Measurements from ENCODE around the gene CDK5RAP2.
"Not testable (repeated sequence)": the region's sequence is repeated elsewhere in the genome, so short reads cannot be mapped to it uniquely, and the experiment has no call there.

The CDK5RAP2 gene

GRCh38 chr9:120593250-120593954, 13.4 kb upstream of the CDK5RAP2 start:
- no peak for DNase-seq

GRCh38 chr9:120592210-120592609, 12.2 kb upstream of the CDK5RAP2 start:
- no peak for DNase-seq

DNA sequence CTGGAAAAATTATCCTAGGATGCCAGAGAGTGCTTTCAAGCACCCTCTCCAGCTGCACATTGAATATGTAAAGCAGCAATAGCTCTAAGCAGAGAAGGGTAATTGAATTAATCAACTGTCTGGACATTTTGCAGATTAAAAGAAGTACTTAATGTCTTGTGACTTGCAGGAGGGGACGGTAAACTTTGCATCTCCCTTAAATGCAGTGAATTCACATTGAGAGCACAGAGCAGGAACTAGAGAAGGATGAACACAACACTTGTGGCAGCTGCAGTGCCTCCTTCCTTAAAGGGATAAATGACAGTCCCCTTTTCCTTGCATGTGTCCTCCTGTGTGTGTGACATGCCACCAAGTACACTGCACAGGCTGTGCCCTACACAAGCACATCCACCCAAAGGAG, 7.4 kb upstream of the CDK5RAP2 start:
- DNase-seq, result no peak

- DNase-seq, result no peak
Measured at GRCh38 chr9:120583958-120584369, 4.0 kb upstream of the CDK5RAP2 start.

GRCh38 chr9:120579139-120580050, 572 bp downstream of the CDK5RAP2 start:
- DNase-seq, result peak; percentile 64

DNA sequence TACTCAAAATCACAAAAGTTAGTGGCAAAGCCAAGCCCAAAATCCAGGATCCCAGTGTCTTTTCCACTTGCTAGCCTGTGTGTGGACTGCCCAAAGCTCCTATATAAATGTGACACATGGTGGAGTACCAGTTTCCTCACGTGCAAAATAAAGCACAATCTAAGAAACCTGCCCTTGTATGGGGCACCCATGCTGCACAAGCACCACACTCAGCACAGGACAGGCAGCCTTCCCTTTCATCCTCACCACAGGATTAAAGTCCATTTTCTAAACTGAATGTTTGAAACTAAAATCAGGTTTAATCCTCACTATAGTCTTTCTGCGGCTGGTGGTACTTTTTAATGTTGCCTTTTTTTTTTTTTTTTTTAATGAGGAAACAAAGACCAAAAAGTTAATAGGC, 5.5 kb downstream of the CDK5RAP2 start:
- no peak for DNase-seq

DNA sequence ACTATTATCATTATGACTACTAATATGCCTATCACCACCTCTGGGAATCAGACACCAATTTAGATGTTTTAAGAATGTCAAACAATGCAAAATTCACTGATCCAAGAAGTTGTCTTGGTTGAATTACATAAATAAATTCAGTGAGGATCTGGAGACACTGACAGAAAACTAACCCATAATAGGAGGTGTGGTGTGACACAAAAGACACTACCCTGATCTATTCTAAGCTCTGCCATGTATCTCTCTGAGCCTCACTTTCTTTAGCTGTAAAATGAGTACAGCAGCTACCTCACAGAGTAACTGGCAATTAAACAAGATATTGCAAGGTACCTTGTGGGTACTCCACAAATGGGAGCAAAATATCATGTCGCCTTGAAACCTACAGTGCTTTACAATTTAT, 7.5 kb downstream of the CDK5RAP2 start:
- no peak for DNase-seq

GRCh38 chr9:120571443-120572257, 8.3 kb downstream of the CDK5RAP2 start:
- DNase-seq, result no peak

GRCh38 chr9:120570296-120570695, 9.7 kb downstream of the CDK5RAP2 start:
- DNase-seq, result no peak

- no peak for DNase-seq
Measured at GRCh38 chr9:120569556-120569955, 10.4 kb downstream of the CDK5RAP2 start.

GRCh38 chr9:120568816-120569215, 11.2 kb downstream of the CDK5RAP2 start:
- DNase-seq, result no peak

GRCh38 chr9:120567874-120568273, 12.1 kb downstream of the CDK5RAP2 start:
- DNase-seq, result no peak

DNA sequence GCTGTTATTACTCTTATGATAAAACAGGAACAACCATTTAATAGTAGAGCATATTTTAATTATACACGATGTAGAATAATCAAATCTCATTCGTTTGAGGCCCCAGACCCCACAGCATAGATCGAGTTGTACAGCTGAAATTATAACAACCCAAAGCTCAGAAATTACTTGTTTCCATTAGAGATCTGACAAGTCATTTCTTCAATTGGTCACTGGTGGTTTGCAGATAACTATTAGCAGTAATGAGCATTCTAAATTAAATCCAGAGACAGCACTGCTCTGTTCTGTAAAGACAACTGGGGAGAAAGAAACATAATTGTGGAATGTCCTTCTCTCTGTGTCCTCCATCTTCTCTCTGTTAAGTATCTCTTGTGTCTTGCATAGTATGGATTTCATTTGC, 12.9 kb downstream of the CDK5RAP2 start:
- no peak for DNase-seq

DNA sequence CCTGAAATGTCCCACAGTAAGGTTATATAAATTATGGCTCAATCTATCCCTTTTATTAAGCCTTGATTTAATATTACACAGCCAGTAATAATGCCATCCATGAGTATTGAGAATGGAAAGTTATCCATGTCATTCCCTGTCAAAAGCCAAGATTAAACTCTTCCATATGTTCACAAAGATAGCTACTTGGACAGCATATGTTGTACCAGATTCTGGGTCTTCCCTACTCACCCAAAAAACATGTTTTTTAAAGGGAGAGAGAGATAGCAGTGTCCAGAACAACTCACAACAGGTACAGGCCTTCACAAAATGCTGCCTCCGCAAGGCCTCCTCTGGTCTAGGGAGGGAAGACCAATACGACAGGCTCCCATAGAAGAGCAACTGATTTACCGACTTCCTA, 15.4 kb downstream of the CDK5RAP2 start:
- DNase-seq, result no peak

GRCh38 chr9:120562861-120563443, 17.0 kb downstream of the CDK5RAP2 start:
- DNase-seq, result no peak

DNA sequence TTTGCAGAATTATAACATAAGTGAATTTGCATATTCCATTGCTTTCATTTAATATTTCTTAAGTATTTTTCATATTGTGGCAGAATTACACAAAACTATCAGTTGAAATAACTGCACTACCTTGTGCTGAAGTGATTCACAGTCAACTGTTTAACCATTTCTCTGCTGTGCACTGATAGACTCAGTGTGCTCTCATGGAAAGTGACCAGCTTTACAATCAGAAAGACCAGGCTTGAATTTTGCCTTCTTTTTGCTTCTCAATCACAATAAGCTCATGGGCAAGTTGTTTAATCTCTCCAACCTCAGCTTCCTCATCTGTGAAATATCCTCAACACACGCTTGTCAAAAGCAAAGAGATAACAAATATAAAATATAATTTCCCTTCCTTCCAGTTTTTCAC, 18.3 kb downstream of the CDK5RAP2 start:
- DNase-seq, result no peak

DNA sequence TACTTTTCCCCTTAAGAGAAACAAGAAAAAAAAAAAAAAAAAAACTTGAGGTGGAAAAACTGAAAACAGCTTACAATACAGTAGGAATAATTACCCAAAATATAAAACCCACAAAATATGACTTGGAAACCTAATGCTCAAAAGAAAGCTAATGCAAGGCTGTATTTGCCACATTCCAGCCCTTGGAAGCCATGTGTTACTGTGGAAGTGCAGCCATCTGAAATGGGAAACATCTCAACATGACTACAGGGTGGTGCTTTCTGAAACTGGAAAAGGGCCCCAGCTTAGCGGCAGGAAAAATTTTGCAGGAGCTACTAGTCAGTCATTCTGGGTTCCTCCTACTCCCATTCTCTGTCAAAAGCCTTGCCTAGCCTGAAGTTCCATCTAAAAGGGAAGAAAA, 20.4 kb downstream of the CDK5RAP2 start:
- DNase-seq, result no peak

- DNase-seq, result no peak
Measured at GRCh38 chr9:120558454-120558853, 21.5 kb downstream of the CDK5RAP2 start.

GRCh38 chr9:120557205-120557604, 22.8 kb downstream of the CDK5RAP2 start:
- DNase-seq, result no peak

- DNase-seq, result no peak
Measured at GRCh38 chr9:120556775-120557174, 23.2 kb downstream of the CDK5RAP2 start.

DNA sequence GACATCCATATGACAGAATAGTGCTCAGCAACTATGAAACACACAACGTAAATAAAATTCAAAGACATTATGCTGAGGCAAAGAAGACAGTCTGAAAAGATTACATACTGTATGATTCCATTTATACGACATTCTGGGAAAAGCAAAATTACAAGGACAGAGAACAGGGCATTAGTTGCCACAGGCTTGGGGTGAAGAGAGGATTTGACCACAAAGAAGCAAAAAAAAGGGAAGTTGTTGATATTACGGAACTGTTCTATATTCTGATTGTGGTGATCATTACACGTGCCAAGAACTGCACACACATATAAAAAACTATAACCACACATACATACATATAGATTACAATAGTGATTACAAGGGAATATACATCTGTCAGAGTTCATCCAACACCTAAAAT, 24.1 kb downstream of the CDK5RAP2 start:
- DNase-seq, result no peak

DNA sequence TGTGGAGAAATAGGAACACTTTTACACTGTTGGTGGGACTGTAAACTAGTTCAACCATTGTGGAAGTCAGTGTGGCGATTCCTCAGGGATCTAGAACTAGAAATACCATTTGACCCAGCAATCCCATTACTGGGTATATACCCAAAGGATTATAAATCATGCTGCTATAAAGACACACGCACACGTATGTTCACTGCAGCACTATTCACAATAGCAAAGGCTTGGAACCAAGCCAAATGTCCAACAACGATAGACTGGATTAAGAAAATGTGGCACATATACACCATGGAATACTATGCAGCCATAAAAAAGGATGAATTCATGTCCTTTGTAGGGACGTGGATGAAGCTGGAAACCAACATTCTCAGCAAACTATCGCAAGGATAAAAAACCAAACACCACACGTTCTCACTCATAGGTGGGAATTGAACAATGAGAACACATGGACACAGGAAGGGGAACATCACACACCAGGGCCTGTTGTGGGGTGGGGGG, 27.7 kb downstream of the CDK5RAP2 start:
- DNase-seq, result not testable (repeated sequence)

Measured in right kidney (tissue), 1 donor.